ENCODE data around the gene LPCAT1.
"Not testable (repeated sequence)": the region's sequence is repeated elsewhere in the genome, so short reads cannot be mapped to it uniquely, and the experiment has no call there.

LPCAT1 gene

GRCh38 chr5:1523793-1524480 lies at the start of gene LPCAT1:
Gene LPCAT1, minus strand, starts transcription at chr5:1523960. Its CDS starts 116 bp downstream, at chr5:1523844.
- DNase-seq (ENCODE audit: low read depth): peak; percentile 70

- not testable (repeated sequence) for DNase-seq (ENCODE audit: low read depth)
Observed at GRCh38 chr5:1571875-1572274, 48.1 kb upstream of the LPCAT1 start.

- DNase-seq (ENCODE audit: low read depth): no peak
Observed at GRCh38 chr5:1570975-1571374, 47.2 kb upstream of the LPCAT1 start.

GRCh38 chr5:1568201-1568979 lies 44.6 kb upstream of the LPCAT1 start:
- no peak for DNase-seq (ENCODE audit: low read depth)

GRCh38 chr5:1567527-1568200 lies 43.9 kb upstream of the LPCAT1 start:
- DNase-seq (ENCODE audit: low read depth): not testable (repeated sequence)

GRCh38 chr5:1565737-1566734 lies 42.3 kb upstream of the LPCAT1 start:
- no peak for DNase-seq (ENCODE audit: low read depth)

- no peak for DNase-seq (ENCODE audit: low read depth)
Observed at GRCh38 chr5:1564824-1565736, 41.3 kb upstream of the LPCAT1 start.

- no peak for DNase-seq (ENCODE audit: low read depth)
Observed at GRCh38 chr5:1564182-1564748, 40.5 kb upstream of the LPCAT1 start.

- DNase-seq (ENCODE audit: low read depth): no peak
Observed at GRCh38 chr5:1563617-1564181, 39.9 kb upstream of the LPCAT1 start.

GRCh38 chr5:1563051-1563461 lies 39.3 kb upstream of the LPCAT1 start:
- no peak for DNase-seq (ENCODE audit: low read depth)

- DNase-seq (ENCODE audit: low read depth): no peak
Observed at GRCh38 chr5:1562599-1562998, 38.8 kb upstream of the LPCAT1 start.

- no peak for DNase-seq (ENCODE audit: low read depth)
Observed at GRCh38 chr5:1561402-1561929, 37.7 kb upstream of the LPCAT1 start.

GRCh38 chr5:1560499-1560898 lies 36.7 kb upstream of the LPCAT1 start:
- DNase-seq (ENCODE audit: low read depth): not testable (repeated sequence)

- DNase-seq (ENCODE audit: low read depth): no peak
Observed at GRCh38 chr5:1558944-1559343, 35.2 kb upstream of the LPCAT1 start.

- no peak for DNase-seq (ENCODE audit: low read depth)
Observed at GRCh38 chr5:1557114-1557873, 33.5 kb upstream of the LPCAT1 start.

GRCh38 chr5:1555808-1556731 lies 32.3 kb upstream of the LPCAT1 start:
- DNase-seq (ENCODE audit: low read depth): no peak

- DNase-seq (ENCODE audit: low read depth): no peak
Observed at GRCh38 chr5:1555011-1555807, 31.4 kb upstream of the LPCAT1 start.
